Lower leg skin (tissue), 4 donors: ENCODE data around the gene PTPRN2. TPM values are rescaled to one million over a fixed set of nuclear protein-coding genes. Genes with fewer than 3 reads are reported as not detected.

ENCODE experiments used
- DNase-seq, 2 donors: peaks; one replicate each; pipeline ENCODE4 v3.0.0-alpha.2; 2019; ENCODE audit warnings: low spot score in 2 of 2
- H3K4me3 ChIP-seq: fragments of 200-600 bp; sonication (generic); 2 replicates; pipeline ENCODE4 v1.5.1; 2017; ENCODE audit warnings: mild to moderate bottlenecking, low read depth; ENCODE audit not compliant: poor library complexity, severe bottlenecking
- CTCF ChIP-seq, 3 donors: fragments of 450-650 bp; IDR thresholded peaks; one replicate each; pipeline ENCODE4 v1.5.1; 2016; ENCODE audit warnings: antibody characterized with exemption in 3 of 3, mild to moderate bottlenecking in 3 of 3, moderate library complexity in 2 of 3
- POLR2A ChIP-seq, 2 donors: fragments of 450-650 bp; IDR thresholded peaks; one replicate each; pipeline ENCODE4 v1.6.1; 2016 to 2017; ENCODE audit warnings: antibody characterized with exemption in 2 of 2, mild to moderate bottlenecking in 1 of 2, moderate library complexity in 1 of 2
- WGBS, 2 donors: methylation state at CpG; one replicate each; pipeline ENCODE4 v1.1.5; 2018; 5-methylcytosine and 5-hydroxymethylcytosine counted together
- intact Hi-C: fragments of 100-400 bp; cut with DNase I; formaldehyde crosslinking; loops from one replicate; pipeline ENCODE4 v1.15.0; 2023; ENCODE audit warnings: low total_unique reads
- total RNA-seq, 4 donors: library from RNA; depleted of rRNA; stranded (reverse); fragments of >200 nt; gene quantifications; one replicate each; pipeline ENCODE4 v1.1.0, GENCODE V29; 2016

PTPRN2 gene
- total RNA-seq, 4 donors from 2014 or later, result 0.11 to 1.6 (median 0.92) TPM

- TF ChIP-seq POLR2A (IDR thresholded peaks at IDR 0.05) (no peak), CTCF (IDR thresholded peaks at IDR 0.05) (no peak)
- 53 to 54% methylated on average over 13 of the region's 13 CpGs for whole genome bisulfite sequencing, 2 donors
- intact Hi-C loops, result no loop called here
- no peak for DNase-seq
- no peak overlapping the region for H3K4me3 ChIP-seq
Observed at GRCh38 chr7:157830331-157830730, 757.3 kb downstream of the PTPRN2 start.

GRCh38 chr7:157829491-157829890 is 758.1 kb downstream of the PTPRN2 start:
- H3K4me3 ChIP-seq, result no peak overlapping the region
- no peak for TF ChIP-seq CTCF (IDR thresholded peaks at IDR 0.05)
- TF ChIP-seq POLR2A (IDR thresholded peaks at IDR 0.05), result no peak
- WGBS, 2 donors, result 84 to 91% methylated on average over 15 of the region's 15 CpGs
- DNase-seq, result no peak
- intact Hi-C loops, result no loop called here

- intact Hi-C loops, result no loop called here
- WGBS, 2 donors, result 90 to 94% methylated on average over 14 of the region's 14 CpGs
- H3K4me3 ChIP-seq, result no peak overlapping the region
- DNase-seq, result no peak
- no peak for TF ChIP-seq CTCF (IDR thresholded peaks at IDR 0.05)
- TF ChIP-seq POLR2A (IDR thresholded peaks at IDR 0.05), result no peak
Observed at GRCh38 chr7:157828881-157829280, 758.7 kb downstream of the PTPRN2 start.

GRCh38 chr7:157828190-157828589 is 759.4 kb downstream of the PTPRN2 start:
- WGBS, 2 donors, result 89 to 91% methylated on average over 13 of the region's 13 CpGs
- TF ChIP-seq POLR2A (IDR thresholded peaks at IDR 0.05), result no peak
- TF ChIP-seq CTCF (IDR thresholded peaks at IDR 0.05), result no peak
- intact Hi-C loops, result no loop called here
- no peak overlapping the region for H3K4me3 ChIP-seq
- DNase-seq, result no peak

GRCh38 chr7:157827863-157828160 is 759.8 kb downstream of the PTPRN2 start:
- intact Hi-C loops, result no loop called here
- DNase-seq, result no peak
- TF ChIP-seq CTCF (IDR thresholded peaks at IDR 0.05) (no peak), POLR2A (IDR thresholded peaks at IDR 0.05) (no peak)
- no peak overlapping the region for H3K4me3 ChIP-seq
- 62 to 78% methylated on average over 10 of the region's 10 CpGs for WGBS, 2 donors

GRCh38 chr7:157827045-157827862 is 760.4 kb downstream of the PTPRN2 start:
- intact Hi-C loops, result no loop called here
- DNase-seq, result no peak

More at GRCh38 chr7:157827045-157827862, 760.4 kb downstream of the PTPRN2 start:
- TF ChIP-seq CTCF (IDR thresholded peaks at IDR 0.05) (no peak), POLR2A (IDR thresholded peaks at IDR 0.05) (no peak)
- WGBS, 2 donors, result 83 to 84% methylated on average over 21 to 23 of the region's 23 CpGs
- no peak overlapping the region for H3K4me3 ChIP-seq
